Neural cell (in vitro differentiated cells): ENCODE results near the gene ZBTB12. TPM values are rescaled to one million over a fixed set of nuclear protein-coding genes. Genes with fewer than 3 reads are reported as not detected.

Source experiments
- H2AFZ ChIP-seq: fragments of 200-600, 300-800 bp; sonication (generic), shearing (Covaris generic); 2 replicates; pipeline ENCODE4 v1.6.0; 2014; ENCODE audit warnings: low read depth, mild to moderate bottlenecking, antibody characterized with exemption, low read length, moderate library complexity
- H3F3A ChIP-seq: fragments of 200-600 bp; shearing (Covaris generic); 2 replicates; pipeline ENCODE4 v1.6.1; 2016; ENCODE audit warnings: mild to moderate bottlenecking, moderate library complexity, mixed read lengths, antibody characterized with exemption, low read length; ENCODE audit not compliant: insufficient read depth, poor library complexity, severe bottlenecking
- H3K27ac ChIP-seq: fragments of 200-600, 300-800 bp; sonication (generic), shearing (Covaris generic); 2 replicates; pipeline ENCODE4 v1.5.1; 2014; ENCODE audit warnings: mild to moderate bottlenecking, low read length, moderate library complexity
- H3K27me3 ChIP-seq: fragments of 300-800, 200-600 bp; sonication (generic), shearing (Covaris generic); 2 replicates; pipeline ENCODE4 v1.6.0; 2014; ENCODE audit warnings: mild to moderate bottlenecking, low read depth, low read length, moderate library complexity; ENCODE audit not compliant: insufficient read depth
- H3K36me3 ChIP-seq: fragments of 300-800, 200-600 bp; sonication (generic), shearing (Covaris generic); 2 replicates; pipeline ENCODE4 v1.5.1; 2014; ENCODE audit warnings: mild to moderate bottlenecking, antibody characterized with exemption, low read length, moderate library complexity; ENCODE audit not compliant: insufficient read depth
- H3K4me2 ChIP-seq: fragments of 300-800, 200-600 bp; sonication (generic), shearing (Covaris generic); 2 replicates; pipeline ENCODE4 v1.6.0; 2014; ENCODE audit warnings: mild to moderate bottlenecking, low read length
- H3K4me3 ChIP-seq: fragments of 300-800, 200-600 bp; sonication (generic), shearing (Covaris generic); 2 replicates; pipeline ENCODE4 v1.5.1; 2014; ENCODE audit warnings: mild to moderate bottlenecking, low read length, moderate library complexity
- H3K79me2 ChIP-seq: fragments of 200-600 bp; shearing (Covaris generic); replicated peaks from 2 replicates; pipeline ENCODE4 v1.6.0; 2014; ENCODE audit warnings: mild to moderate bottlenecking, low read length, moderate library complexity; ENCODE audit not compliant: insufficient read depth
- H3K9ac ChIP-seq: fragments of 300-800, 200-600 bp; sonication (generic), shearing (Covaris generic); 2 replicates; pipeline ENCODE4 v1.6.1; 2016; ENCODE audit warnings: mild to moderate bottlenecking, low read length, mixed read lengths
- H3K9me2 ChIP-seq: fragments of 200-600 bp; shearing (Covaris generic); 2 replicates; pipeline ENCODE4 v1.6.1; 2016; ENCODE audit warnings: mild to moderate bottlenecking, low read length, mixed read lengths; ENCODE audit not compliant: insufficient read depth
- H3K9me3 ChIP-seq: fragments of 200-600, 300-800 bp; sonication (generic), shearing (Covaris generic); 2 replicates; pipeline ENCODE4 v1.6.1; 2016; ENCODE audit warnings: mild to moderate bottlenecking, mixed run types, low read length, moderate library complexity, mixed read lengths
- H4K20me1 ChIP-seq: fragments of 200-600 bp; shearing (Covaris generic); 2 replicates; pipeline ENCODE4 v1.6.1; 2016; ENCODE audit warnings: mild to moderate bottlenecking, mixed run types; ENCODE audit not compliant: insufficient read depth
- CTCF ChIP-seq: fragments of 450-650 bp; IDR thresholded peaks from 2 replicates; pipeline ENCODE4 v1.5.1; 2014; ENCODE audit warnings: antibody characterized with exemption, mild to moderate bottlenecking, moderate library complexity; ENCODE audit not compliant: poor library complexity, severe bottlenecking
- EP300 ChIP-seq: fragments of 450-650 bp; conservative IDR thresholded peaks from 2 replicates; pipeline ENCODE4 v1.6.1; 2014; ENCODE audit warnings: antibody characterized with exemption, mild to moderate bottlenecking, moderate library complexity; ENCODE audit not compliant: poor library complexity, severe bottlenecking
- EZH2 ChIP-seq: fragments of 200-600, 300-800 bp; shearing (Covaris generic), sonication (generic); IDR thresholded peaks from 2 replicates; pipeline ENCODE4 v1.6.1; 2014; ENCODE audit warnings: antibody characterized with exemption, low read length, borderline replicate concordance, mild to moderate bottlenecking; ENCODE audit not compliant: insufficient read depth, poor library complexity, severe bottlenecking
- MXI1 ChIP-seq: fragments of 450-650 bp; conservative IDR thresholded peaks from 2 replicates; pipeline ENCODE4 v1.6.1; 2014; ENCODE audit warnings: antibody characterized with exemption, mild to moderate bottlenecking; ENCODE audit not compliant: poor library complexity, severe bottlenecking
- POLR2AphosphoS5 ChIP-seq: IDR thresholded peaks from 2 replicates; pipeline ENCODE4 v1.6.1; 2012
- RAD21 ChIP-seq: fragments of 450-650 bp; conservative IDR thresholded peaks from 2 replicates; pipeline ENCODE4 v1.6.1; 2014; ENCODE audit warnings: antibody characterized with exemption, mild to moderate bottlenecking, moderate library complexity
- REST ChIP-seq: IDR thresholded peaks from 2 replicates; pipeline ENCODE4 v1.6.1; 2012; ENCODE audit warnings: borderline replicate concordance
- SMC3 ChIP-seq: fragments of 450-650 bp; conservative IDR thresholded peaks from 2 replicates; pipeline ENCODE4 v1.6.1; 2014; ENCODE audit warnings: antibody characterized with exemption, mild to moderate bottlenecking, moderate library complexity; ENCODE audit not compliant: poor library complexity
- TAF1 ChIP-seq: IDR thresholded peaks from 2 replicates; pipeline ENCODE4 v1.6.1; 2012; ENCODE audit warnings: low read depth
- polyA plus RNA-seq: library from polyadenylated mRNA; depleted of rRNA; stranded (reverse); fragments of >200 nt; gene quantifications from 2 replicates; pipeline ENCODE4 v1.2.3, GENCODE V29; 2014

Gene ZBTB12
- polyA plus RNA-seq, 1 donor from 2014 or later, result 21.4 TPM

GRCh38 chr6:31889331-31889972, 12.4 kb downstream of the ZBTB12 start:
- H2AFZ ChIP-seq, result no peak overlapping the region
- H3K27ac ChIP-seq, result no peak overlapping the region
- no peaks in the 10 kb centered on the region for H4K20me1 ChIP-seq
- no peaks in the 10 kb centered on the region for H3K9me2 ChIP-seq
- no peaks in the 10 kb centered on the region for H3F3A ChIP-seq
- no peaks in the 10 kb centered on the region for H3K79me2 ChIP-seq
- H3K27me3 ChIP-seq, result no peaks in the 10 kb centered on the region
- TF ChIP-seq TAF1 (no peak), MXI1 (no peak), EP300 (no peak), EZH2 (no peak), SMC3 (no peak), RAD21 (no peak), POLR2AphosphoS5 (no peak), CTCF (no peak), REST (no peak)
- H3K4me2 ChIP-seq, result no peak overlapping the region
- H3K9me3 ChIP-seq, result no peaks in the 10 kb centered on the region
- no peak overlapping the region for H3K9ac ChIP-seq
- H3K4me3 ChIP-seq, result no peak overlapping the region
- H3K36me3 ChIP-seq, result no peaks in the 10 kb centered on the region

GRCh38 chr6:31888276-31889258, 13.3 kb downstream of the ZBTB12 start:
- Histone ChIP-seq H3K9ac (no peak overlapping the region), H3K79me2 (no peaks in the 10 kb centered on the region), H3K36me3 (no peaks in the 10 kb centered on the region), H4K20me1 (no peaks in the 10 kb centered on the region), H3K27ac (no peak overlapping the region), H3F3A (no peaks in the 10 kb centered on the region), H3K9me3 (no peaks in the 10 kb centered on the region), H2AFZ (no peak overlapping the region), H3K4me2 (no peak overlapping the region), H3K9me2 (no peaks in the 10 kb centered on the region), H3K4me3 (no peak overlapping the region), H3K27me3 (no peaks in the 10 kb centered on the region)
- TF ChIP-seq MXI1 (no peak), SMC3 (peak; percentile 56), CTCF (peak; percentile 58), RAD21 (peak; percentile 27), EP300 (no peak)
